GM21367 (cell line): ENCODE measurements around the gene ZFYVE1.

ENCODE experiments used
- ATAC-seq: cut with Tn5 transposase; IDR thresholded peaks from one replicate; pipeline ENCODE4 v1.9.1; 2021; ENCODE audit not compliant: unreplicated experiment

Gene ZFYVE1

GRCh38 chr14:72925171-72925759 is 101.6 kb downstream of the ZFYVE1 start:
- ATAC-seq: no peak

DNA sequence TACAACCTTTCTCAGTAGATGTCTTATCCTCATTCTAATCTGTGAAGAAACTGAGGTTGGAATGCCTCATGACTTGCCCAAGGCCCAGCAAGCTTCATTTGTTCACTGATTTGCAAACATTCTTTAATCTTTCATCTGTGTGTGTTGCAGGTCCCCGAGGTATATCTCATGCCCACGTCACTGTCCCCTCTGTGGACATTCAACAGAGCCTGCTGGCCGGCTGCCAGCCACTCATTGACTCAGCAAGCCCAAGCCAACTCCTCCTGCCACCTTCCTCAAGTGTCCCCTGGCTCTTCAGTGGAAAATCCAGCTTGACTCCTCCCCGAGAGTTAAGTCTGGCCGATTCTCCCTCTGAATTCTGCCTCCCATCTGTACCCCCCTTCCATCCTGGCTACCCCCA is 102.6 kb downstream of the ZFYVE1 start:
- ATAC-seq: no peak

DNA sequence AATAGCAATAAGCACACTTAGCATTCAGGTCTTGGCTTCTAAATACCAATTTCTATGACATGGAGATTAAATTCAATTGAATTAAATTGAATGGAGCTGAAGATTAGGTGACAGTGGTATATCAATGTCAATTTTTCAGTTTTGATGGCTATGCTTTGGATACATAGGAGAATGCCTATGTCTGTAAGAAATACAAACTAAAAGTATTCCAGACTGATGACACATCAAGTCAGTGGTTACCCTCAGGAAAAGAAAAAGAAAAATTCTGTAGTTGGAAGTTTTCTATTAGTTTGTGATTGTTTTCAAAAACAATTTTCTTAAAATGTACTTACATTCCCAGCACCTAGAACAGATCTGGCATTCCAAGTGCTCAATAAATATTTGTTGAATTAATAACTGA is 105.5 kb downstream of the ZFYVE1 start:
- no peak for ATAC-seq

DNA sequence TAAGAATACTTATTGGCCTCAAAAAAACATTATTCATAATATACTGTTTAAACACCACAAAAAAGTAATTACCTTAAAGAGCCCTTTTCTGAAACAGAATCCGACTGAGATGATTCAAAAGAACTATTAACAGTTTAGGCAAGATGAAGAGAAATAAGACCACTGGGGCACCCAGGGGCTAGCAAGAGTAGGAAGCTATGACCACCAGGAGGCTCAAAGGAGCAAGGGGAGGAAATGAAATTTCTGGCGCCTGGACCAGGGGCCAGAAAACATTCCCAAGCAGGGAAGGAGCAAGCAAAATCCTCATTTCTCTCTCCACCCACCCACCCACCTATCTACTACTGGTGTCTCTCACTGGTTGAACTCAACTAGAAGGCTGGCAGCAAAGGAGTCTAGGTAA is 106.9 kb downstream of the ZFYVE1 start:
- no peak for ATAC-seq
